ENCODE results near the gene MDK. TPM values are rescaled to one million over a fixed set of nuclear protein-coding genes. Genes with fewer than 3 reads are reported as not detected.

The MDK gene
- total RNA-seq, 1 experiment from 2014 or later: 286 TPM

DNA sequence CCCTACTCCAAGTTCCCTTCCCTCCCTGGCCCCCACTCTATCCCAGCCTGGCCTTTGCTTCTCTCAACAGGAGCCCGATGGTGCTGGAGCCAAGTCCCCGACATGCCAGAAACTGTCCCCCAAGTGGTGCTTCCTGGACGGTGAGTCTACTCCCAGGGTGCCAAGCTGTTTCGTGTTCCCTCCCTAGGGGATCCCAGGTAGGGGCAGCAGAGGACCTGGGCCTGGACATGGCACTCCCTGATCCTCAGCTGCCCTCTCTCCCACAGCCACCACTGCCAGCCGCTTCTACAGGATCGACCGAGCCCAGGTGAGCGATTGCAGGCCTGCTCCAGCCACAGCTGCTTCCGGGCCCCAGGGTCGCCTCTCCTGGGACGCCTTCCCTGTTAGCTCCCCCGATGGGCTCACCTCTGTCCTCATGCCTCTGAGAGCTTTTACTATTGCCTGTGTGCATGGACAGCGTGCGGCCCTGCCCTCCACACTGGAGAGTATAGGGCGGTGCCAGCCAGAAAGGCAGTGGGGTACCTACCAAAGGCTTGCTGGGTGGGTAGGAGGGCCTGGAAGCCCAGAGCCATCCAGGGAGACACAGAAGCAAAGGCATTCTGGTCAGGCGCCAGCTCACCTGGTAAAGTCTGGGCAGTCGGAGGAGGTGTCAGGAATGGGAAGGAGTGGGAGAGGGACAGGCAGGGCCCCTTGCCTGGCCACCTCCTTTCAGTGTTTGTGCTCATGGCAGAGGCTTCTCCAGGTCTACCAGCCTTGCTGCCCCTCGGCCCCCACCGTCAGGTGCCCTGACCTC, 5.0 kb upstream of the MDK start:
- Histone ChIP-seq H4K20me1 (ENCODE audit: insufficient read depth) (no peaks in the 10 kb centered on the region), H3K9me2 (ENCODE audit: insufficient read depth) (no peaks in the 10 kb centered on the region), H3K36me3 (ENCODE audit: control insufficient read depth in 1 of 2, insufficient read depth in 2 of 2, low read length in 2 of 2) (peaks cover 2 to 4% of the 10 kb centered on the region in 2 experiments; a peak in 3 of 4 replicates), H3K4me2 (ENCODE audit: low read length) (no peak overlapping the region), H3K79me2 (ENCODE audit: insufficient read depth, low read length) (no peaks in the 10 kb centered on the region), H3K27ac (ENCODE audit: low read depth, low read length) (no peak overlapping the region; the same call in 1 of the 2 replicates), H3K9me3 (ENCODE audit: control insufficient read depth in 1 of 2, insufficient read depth in 1 of 2, low read depth in 1 of 2, low read length in 2 of 2) (no peaks in the 10 kb centered on the region), H3K4me3 (replicated peaks in 1 of 2; ENCODE audit: low read depth in 1 of 2, low read length in 2 of 2) (no peak overlapping the region), H3K9ac (ENCODE audit: low read length) (no peak overlapping the region), H3K27me3 (ENCODE audit: insufficient read depth, low read length) (no peaks in the 10 kb centered on the region), H3K4me1 (ENCODE audit: control insufficient read depth in 1 of 2, insufficient read depth in 2 of 2, low read length in 2 of 2) (peaks cover 4 to 22% of the 10 kb centered on the region in 2 experiments; a peak in 3 of 4 replicates), H2AFZ (ENCODE audit: low read depth, low read length, poor library complexity, severe bottlenecking) (no peak overlapping the region)
- POLR2A ChIA-PET: no interaction called here
- no peak for TF ChIP-seq MAX (IDR thresholded peaks at IDR 0.05)
- TF ChIP-seq TCF7L2 (IDR thresholded peaks at IDR 0.05; ENCODE audit: borderline replicate concordance, extremely low read depth, insufficient read depth, insufficient read length): no peak
- no peak for TF ChIP-seq CEBPB (IDR thresholded peaks at IDR 0.05; ENCODE audit: low read depth)
- no peak for TF ChIP-seq JUND (IDR thresholded peaks at IDR 0.05)
- TF ChIP-seq CTCF (IDR thresholded peaks at IDR 0.05 in 2 of 3, conservative IDR thresholded peaks at IDR 0.05 in 1 of 3; ENCODE audit: borderline replicate concordance in 1 of 3, insufficient read depth in 1 of 3, low read depth in 2 of 3, low read length in 2 of 3): no peak
- TF ChIP-seq YY1 (IDR thresholded peaks at IDR 0.05; ENCODE audit: extremely low read depth, insufficient replicate concordance, low read depth, low read length): no peak
- no peak for TF ChIP-seq REST (IDR thresholded peaks at IDR 0.05; ENCODE audit: low read depth)
- TF ChIP-seq CBX3 (IDR thresholded peaks at IDR 0.05; ENCODE audit: low read depth): no peak
- CTCF ChIA-PET: no interaction called here
- no TSS peak for BruUV-seq (replicated peaks)
- ATAC-seq: no peak
- no peak for DNase-seq (ENCODE audit: low read depth, low spot score)
- RAD21 ChIA-PET (ENCODE audit: low non-redundant PET in 1 of 2, low total read pairs in 2 of 2, uncharacterized antibody in 2 of 2, unreplicated experiment in 2 of 2): no interaction called here
- intact Hi-C loops (cut with micrococcal nuclease): no loop called here
